Panc1 (cell line): Measurements from ENCODE around the gene GAPT.

Experiments
- POLR2AphosphoS5 ChIP-seq: IDR thresholded peaks from 2 replicates; pipeline ENCODE4 v1.6.1; 2012; ENCODE audit warnings: mild to moderate bottlenecking, low read depth, low read length, moderate library complexity
- SIN3A ChIP-seq: IDR thresholded peaks from 2 replicates; pipeline ENCODE4 v1.6.1; 2012; ENCODE audit warnings: low read depth, mild to moderate bottlenecking, low read length, moderate library complexity, borderline replicate concordance; ENCODE audit not compliant: insufficient read depth
- TCF7L2 ChIP-seq: IDR thresholded peaks from 2 replicates; pipeline ENCODE4 v1.6.1; 2011; ENCODE audit warnings: mild to moderate bottlenecking, low read depth, low read length, inconsistent platforms
- TF ChIP-seq, protein P1 (sequence below): fragments of 450-650 bp; IDR thresholded peaks from 2 replicates; pipeline ENCODE4 v1.5.1; 2017; ENCODE audit warnings: mild to moderate bottlenecking
- TF ChIP-seq, protein P2 (sequence below), 2 experiments: IDR thresholded peaks; 2 replicates each; pipeline ENCODE4 v1.6.1; 2011 to 2012; ENCODE audit warnings: low read depth in 2 of 2, control low read depth in 1 of 2, low read length in 1 of 2, mild to moderate bottlenecking in 1 of 2, moderate library complexity in 1 of 2; ENCODE audit not compliant: insufficient read depth in 1 of 2

DNA sequence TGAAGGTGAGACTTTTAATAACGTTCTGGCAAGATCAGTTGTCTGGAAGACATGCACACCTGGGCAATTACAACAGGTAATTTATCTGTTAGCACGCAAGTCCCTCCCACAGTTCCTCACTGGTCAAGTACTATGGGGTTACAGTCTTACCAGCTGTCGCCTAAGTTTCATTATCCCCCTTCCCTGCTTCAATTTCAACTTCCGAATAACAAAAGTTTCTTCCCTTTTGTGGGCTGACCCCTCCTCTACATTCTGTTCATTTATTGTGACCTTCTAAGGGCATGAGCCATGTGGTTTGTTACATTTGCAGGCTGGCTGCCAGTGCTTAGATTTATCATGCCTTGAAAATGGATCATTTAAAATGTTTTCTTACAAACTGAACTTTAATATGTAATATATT lies 16.5 kb downstream of the GAPT start:
- TF ChIP-seq, protein P1, sequence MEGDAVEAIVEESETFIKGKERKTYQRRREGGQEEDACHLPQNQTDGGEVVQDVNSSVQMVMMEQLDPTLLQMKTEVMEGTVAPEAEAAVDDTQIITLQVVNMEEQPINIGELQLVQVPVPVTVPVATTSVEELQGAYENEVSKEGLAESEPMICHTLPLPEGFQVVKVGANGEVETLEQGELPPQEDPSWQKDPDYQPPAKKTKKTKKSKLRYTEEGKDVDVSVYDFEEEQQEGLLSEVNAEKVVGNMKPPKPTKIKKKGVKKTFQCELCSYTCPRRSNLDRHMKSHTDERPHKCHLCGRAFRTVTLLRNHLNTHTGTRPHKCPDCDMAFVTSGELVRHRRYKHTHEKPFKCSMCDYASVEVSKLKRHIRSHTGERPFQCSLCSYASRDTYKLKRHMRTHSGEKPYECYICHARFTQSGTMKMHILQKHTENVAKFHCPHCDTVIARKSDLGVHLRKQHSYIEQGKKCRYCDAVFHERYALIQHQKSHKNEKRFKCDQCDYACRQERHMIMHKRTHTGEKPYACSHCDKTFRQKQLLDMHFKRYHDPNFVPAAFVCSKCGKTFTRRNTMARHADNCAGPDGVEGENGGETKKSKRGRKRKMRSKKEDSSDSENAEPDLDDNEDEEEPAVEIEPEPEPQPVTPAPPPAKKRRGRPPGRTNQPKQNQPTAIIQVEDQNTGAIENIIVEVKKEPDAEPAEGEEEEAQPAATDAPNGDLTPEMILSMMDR = no peak
- no peak for TF ChIP-seq POLR2AphosphoS5
- no peak for TF ChIP-seq TCF7L2
- TF ChIP-seq, protein P2, sequence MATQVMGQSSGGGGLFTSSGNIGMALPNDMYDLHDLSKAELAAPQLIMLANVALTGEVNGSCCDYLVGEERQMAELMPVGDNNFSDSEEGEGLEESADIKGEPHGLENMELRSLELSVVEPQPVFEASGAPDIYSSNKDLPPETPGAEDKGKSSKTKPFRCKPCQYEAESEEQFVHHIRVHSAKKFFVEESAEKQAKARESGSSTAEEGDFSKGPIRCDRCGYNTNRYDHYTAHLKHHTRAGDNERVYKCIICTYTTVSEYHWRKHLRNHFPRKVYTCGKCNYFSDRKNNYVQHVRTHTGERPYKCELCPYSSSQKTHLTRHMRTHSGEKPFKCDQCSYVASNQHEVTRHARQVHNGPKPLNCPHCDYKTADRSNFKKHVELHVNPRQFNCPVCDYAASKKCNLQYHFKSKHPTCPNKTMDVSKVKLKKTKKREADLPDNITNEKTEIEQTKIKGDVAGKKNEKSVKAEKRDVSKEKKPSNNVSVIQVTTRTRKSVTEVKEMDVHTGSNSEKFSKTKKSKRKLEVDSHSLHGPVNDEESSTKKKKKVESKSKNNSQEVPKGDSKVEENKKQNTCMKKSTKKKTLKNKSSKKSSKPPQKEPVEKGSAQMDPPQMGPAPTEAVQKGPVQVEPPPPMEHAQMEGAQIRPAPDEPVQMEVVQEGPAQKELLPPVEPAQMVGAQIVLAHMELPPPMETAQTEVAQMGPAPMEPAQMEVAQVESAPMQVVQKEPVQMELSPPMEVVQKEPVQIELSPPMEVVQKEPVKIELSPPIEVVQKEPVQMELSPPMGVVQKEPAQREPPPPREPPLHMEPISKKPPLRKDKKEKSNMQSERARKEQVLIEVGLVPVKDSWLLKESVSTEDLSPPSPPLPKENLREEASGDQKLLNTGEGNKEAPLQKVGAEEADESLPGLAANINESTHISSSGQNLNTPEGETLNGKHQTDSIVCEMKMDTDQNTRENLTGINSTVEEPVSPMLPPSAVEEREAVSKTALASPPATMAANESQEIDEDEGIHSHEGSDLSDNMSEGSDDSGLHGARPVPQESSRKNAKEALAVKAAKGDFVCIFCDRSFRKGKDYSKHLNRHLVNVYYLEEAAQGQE (IDR thresholded peaks at IDR 0.05; ENCODE audit: insufficient read depth in 1 of 2, low read depth in 2 of 2, low read length in 1 of 2) = no peak
- no peak for TF ChIP-seq SIN3A
